ENCODE data around the gene RFPL3.
"Not testable (repeated sequence)": the region's sequence is repeated elsewhere in the genome, so short reads cannot be mapped to it uniquely, and the experiment has no call there.

Gene RFPL3

GRCh38 chr22:32357567-32357966 lies at the start of gene RFPL3:
Gene RFPL3, plus strand, starts transcription at chr22:32357867. Its CDS starts 205 bp downstream, at chr22:32358072.
- DNase-seq (ENCODE audit: low read depth): not testable (repeated sequence)

- DNase-seq (ENCODE audit: low read depth): no peak
These were observed 49.5 kb upstream of the RFPL3 start for GRCh38 chr22:32308191-32308590.

GRCh38 chr22:32308934-32309333 lies 48.7 kb upstream of the RFPL3 start:
- DNase-seq (ENCODE audit: low read depth): no peak

DNA sequence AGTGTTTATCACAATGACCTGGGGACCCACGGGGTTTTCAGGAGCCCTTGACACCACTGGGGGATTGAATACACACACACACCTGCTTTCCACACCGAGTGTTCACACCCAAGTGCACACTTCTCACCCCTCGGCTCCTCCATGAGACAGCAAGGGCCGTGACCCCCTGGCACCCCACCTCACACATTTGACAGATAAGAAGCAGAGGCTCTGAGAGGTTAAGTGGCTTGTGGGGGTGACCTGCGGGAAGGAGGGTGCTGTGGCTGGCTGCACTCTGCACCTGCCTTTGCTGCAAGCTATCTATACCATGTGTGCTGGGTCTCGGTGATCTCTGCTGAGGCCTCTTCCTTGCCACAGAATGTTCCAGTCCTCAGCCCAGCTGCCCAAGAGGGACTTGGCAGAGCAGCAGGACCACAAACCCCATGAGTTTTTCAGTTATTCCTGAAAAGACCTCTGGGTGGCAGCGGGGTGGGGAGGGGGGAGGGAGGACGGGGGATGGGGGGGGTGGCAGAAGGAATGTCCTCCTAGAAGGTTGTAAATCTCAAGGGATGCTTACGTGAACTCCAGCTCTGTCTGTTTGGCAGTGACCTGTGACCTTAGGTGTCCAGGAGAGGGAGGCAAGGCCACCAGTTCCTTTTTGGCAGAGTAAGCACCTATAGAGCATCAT lies 47.9 kb upstream of the RFPL3 start:
- DNase-seq (ENCODE audit: low read depth): no peak

DNA sequence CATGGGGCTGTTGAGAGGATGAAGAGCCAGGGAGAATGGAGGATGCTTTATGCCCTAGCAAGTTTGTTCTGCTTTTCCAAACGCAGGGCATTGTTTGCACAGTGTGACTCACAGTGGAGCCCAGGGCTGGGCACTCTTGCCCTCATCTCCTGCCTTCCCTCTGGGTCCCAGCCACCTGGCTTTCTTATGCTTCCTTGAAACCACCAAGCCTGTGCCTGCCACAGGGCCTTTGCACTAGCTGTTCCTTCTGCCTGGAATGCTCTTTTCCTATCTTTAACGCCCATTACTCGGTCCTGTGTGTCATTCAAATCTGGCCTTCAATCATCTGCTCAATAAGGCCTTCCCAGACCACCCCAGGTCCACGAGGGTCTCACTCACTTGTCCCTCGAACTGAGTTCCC lies 46.9 kb upstream of the RFPL3 start:
- no peak for DNase-seq (ENCODE audit: low read depth)

DNA sequence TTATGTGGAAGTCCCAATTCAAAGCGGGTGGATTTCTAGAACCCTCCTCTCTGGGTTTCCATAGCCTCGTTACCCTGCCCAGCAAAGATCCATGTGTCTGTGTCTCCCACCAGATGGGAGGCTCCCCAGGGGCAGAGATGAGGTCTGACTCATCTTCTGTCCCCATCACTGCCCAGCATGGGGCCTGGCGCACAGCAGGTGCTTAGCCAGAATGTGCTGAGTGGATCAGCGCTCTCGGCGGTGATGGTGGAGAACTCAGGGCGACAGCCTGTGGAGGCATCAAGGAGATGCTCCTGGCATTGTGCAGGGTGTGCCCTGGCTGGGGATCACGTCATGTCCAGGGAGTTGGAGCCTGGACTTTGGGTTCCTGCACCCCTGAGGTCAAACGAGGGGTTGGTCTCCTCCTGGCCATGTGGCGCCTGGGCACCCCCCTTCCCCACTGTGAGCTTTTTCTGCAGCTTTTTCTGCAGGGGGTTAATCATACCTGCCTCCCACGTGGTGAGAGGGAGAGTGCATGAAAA lies 46.1 kb upstream of the RFPL3 start:
- DNase-seq (ENCODE audit: low read depth): no peak

DNA sequence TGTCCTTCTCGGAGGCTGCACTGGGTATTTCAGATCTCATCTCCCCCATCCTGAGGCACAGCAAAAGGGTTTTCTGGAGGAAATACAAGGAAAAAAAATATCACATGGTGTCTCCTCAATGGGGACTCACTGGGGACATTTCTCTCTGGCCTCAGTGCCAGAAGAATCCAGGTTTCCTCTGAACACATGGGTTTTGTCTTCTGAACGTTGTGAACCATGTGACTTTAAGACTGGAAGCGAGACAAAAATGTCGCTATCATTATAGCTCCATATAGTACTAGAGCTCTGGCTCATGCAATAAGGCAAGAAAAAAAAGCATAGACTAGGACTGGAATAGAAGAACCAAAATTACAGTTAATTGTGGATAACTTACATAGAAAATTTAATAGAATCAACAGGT lies 44.9 kb upstream of the RFPL3 start:
- no peak for DNase-seq (ENCODE audit: low read depth)

DNA sequence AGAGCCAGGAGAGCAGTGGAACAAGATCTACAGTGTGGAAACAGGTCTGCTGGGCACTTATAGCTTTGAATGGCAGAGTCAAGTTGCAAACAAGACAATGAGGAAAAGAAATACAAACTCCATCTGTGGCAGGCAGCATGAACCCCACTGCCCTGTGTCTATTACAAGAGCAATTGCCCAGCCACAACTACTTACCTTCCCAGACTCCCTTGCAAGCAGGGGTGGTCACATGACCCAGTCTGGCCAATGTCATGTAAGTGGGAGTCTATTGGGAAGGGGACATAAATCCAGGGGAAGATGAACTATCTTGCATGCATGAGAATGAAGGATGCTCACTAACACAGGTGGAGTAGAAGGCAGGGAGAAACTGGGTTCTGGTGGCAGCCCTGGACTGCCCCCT lies 44.1 kb upstream of the RFPL3 start:
- no peak for DNase-seq (ENCODE audit: low read depth)

DNA sequence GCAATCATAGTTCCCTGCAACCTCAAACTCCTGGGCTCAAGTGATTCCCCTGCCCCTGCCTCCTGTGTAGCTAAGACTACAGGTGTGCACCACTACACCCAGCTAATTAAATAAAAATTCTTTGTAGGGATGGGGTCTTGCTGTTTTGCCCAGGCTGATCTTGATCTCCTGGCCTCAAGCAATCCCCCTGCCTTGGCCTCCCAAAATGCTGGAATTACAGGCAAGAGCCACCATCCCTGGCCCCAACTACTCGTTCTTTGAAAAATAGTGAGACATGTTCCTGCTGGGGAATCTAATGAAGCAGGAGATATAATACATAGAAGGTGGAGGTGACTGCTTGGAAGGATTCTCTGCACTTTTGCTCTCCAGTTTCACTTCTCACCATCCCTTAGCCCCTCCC lies 40.1 kb upstream of the RFPL3 start:
- no peak for DNase-seq (ENCODE audit: low read depth)

DNA sequence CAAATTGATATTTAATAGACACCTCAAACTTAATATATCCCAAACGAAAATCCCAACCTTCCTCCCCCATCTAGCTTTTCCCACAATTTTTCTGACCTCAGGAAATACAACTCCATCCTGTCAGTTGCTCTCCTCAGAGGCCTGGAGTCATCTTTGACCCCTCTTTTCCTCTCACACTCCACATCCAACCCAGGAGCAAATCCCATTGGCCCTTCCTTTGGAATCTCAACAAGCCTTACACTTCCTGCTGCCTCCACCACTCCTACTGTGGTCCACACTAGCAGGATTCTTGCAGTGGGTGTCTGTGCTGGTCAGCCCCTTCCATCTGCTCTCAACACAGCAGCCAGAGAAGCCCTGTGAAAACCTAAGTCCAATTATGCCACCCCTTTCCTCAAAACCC lies 39.3 kb upstream of the RFPL3 start:
- DNase-seq (ENCODE audit: low read depth): no peak

DNA sequence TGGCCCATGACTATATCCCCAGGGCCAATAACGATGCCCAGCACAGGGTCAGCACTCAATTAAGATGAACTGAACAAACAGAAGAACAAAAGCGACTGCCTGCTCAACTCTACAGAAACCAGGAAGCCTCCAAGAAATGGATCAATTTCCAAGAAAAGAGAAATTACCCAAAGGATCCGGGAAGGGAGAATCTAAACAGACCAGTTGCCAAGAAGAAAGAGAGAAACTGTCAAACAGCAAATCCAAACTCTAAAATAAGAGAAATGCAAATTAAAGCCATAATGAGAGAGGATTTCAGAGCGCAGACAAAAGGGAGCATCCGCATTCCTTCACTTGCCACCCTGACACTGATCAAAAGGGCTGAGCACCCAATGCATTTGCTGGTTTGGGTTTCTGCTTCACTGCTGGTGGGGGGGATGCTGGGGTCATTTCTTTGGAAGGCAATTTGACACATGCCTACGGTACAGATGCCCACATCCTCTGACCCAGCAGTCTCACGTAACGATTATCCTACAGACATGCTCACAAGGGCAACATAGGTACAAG lies 37.7 kb upstream of the RFPL3 start:
- DNase-seq (ENCODE audit: low read depth): no peak

GRCh38 chr22:32322986-32323385 lies 34.7 kb upstream of the RFPL3 start:
- DNase-seq (ENCODE audit: low read depth): no peak

DNA sequence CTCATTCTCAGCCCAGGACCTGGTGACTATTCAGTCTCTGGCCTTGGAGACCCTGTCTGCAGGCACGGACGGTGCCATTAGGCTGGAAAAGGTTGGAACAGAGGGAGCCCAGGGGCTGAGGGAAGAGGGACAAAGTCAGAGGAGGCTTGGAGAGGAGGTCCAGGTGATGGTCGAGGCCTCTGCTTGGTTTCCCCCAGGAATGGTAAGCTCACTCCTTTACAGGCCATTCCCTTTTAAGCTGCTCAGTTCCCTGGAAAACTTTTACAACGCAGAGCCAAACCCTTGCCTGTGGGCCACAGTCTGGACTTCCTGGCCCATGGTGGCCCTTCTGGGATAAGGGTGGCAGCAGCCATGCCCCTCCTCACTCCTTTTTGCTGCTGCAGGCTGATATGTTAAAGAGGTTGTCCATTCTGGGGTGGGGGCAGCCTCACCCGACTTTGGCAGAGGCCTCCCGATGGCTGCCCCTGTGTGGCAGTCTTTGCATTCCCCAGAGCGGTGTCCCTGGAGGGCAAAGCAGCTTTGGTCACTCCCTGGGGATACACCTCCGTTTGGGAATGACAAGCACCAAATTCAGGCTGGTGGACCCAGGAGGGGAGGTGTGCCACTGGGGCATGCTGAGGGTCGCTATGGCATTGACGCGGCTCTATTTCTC lies 34.0 kb upstream of the RFPL3 start:
- DNase-seq (ENCODE audit: low read depth): no peak

DNA sequence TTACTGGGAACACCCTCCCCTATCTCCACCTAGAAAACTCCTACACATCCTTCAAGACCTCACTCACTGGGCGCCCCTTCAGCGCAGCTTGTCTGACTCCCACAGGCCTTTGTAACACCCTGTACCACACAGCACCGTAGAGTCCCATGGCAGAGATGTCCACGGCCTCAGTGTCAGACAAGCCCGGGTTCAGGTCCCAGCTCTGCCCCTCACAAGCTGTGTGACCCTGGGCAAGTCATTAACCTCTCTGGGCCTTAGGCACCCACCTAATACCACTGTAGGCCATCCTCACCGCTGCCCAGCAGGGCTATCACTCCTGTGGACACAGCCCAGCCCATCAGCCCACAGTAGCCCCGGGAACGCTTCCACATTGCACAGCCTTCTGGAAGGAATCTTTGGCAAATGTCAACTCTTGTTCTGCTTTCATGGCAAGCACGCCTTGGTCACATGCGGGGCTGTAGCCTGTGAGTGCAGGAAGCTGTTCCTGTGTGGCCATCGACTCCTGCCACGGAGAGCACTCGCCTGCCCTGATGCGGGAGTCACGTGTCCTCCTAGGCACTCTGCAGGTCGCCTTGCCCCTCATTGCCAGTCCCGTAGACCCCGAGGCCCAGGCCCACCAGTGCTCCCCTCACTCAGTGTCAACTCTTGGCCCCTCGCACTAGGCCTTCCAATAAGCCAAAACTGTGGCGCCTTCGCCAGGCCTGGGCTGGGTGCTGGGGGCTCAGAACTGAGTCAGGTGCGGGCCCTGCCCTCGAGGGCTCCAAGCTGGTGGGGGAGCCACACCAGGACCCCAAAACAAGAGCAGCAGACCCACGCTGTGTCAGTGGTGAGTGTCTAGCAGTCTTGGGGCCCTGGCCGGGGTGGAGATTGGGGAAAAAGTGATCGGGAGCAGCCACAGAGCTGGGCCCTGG lies 32.9 kb upstream of the RFPL3 start:
- no peak for DNase-seq (ENCODE audit: low read depth)

GRCh38 chr22:32325416-32325801 lies 32.3 kb upstream of the RFPL3 start:
- DNase-seq (ENCODE audit: low read depth): no peak

DNA sequence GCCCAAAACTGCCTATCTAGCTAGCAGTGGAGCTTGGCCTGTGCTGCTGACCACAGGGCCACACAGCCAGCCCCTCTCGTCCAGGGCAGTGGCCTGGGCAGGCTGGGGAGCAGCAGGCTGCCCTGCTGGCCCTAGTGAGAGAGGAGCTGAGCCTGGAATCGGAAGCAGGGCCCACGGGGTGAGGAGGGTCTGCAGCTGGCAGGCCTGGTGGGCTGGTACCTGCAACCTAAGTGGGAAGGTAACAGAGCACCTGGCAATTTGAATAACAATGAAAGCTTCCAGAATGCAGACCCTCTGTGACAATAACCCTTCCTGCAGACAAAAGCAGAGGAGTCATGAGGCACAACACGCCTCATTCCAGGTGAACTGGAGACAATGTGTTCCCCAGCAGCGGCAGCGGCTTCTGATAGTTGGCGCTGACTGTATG lies 31.8 kb upstream of the RFPL3 start:
- no peak for DNase-seq (ENCODE audit: low read depth)

GRCh38 chr22:32326647-32327046 lies 31.0 kb upstream of the RFPL3 start:
- no peak for DNase-seq (ENCODE audit: low read depth)

GRCh38 chr22:32327066-32327465 lies 30.6 kb upstream of the RFPL3 start:
- DNase-seq (ENCODE audit: low read depth): no peak

DNA sequence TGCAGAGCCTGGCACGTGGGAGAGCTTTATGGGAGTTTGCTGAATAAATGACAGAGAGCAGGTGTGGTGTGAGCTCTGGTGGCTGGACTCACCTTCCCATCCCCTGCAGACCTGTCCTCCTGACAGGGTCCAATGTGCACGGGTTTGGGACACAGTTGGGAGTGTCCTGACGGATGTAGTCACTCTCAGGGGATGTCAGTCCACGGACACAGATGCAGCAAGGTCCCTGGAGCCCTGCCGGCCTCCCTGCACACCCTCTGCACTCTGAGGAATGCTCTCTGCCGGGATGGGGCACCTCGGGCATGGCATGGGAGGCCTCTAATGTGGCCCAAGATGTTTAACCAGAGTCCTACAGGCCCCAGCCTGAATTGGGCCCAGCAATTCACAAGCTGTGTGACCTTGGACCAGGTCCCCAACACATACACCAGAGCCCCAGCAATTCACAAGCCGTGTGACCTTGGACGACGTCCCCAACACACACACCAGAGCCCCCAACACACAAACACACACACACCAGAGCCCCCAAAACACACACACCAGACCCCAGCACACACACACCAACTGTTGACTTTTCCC lies 30.0 kb upstream of the RFPL3 start:
- DNase-seq (ENCODE audit: low read depth): no peak

- DNase-seq (ENCODE audit: low read depth): no peak
These were observed 29.1 kb upstream of the RFPL3 start for GRCh38 chr22:32328306-32329201.

GRCh38 chr22:32329202-32329645 lies 28.4 kb upstream of the RFPL3 start:
- no peak for DNase-seq (ENCODE audit: low read depth)

Data from activated T-cell treated with anti-CD3 and anti-CD28 coated beads for 48 hours (primary cell).